NCI-H345 treated with DMSO at 0.1 percent for 48 hours (cell line): ENCODE results near the gene PPP2R5E.

ENCODE experiments used
- DNase-seq: peaks from one replicate; lab custom pipeline; 2025; ENCODE audit not compliant: unreplicated experiment; lab: John Stamatoyannopoulos, UW

The PPP2R5E gene

DNA sequence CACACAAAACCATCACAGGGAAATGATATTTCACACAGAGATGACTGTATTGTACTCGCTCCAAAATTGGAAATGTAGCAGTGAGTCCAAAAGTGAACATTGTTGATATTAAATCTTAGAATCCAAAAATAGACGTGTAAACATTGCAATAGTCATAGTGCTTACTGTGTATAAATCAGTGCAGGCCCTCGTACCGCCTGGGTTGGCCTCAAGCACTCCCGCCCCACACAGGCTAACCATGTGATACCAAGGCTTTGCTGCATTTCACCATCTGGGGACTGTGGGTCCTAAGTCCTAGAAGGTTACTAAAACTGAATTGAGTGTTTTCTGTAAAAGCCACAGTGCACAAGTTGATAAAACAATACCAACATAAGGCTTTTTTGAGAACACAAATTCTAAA, 107.3 kb downstream of the PPP2R5E start:
- DNase-seq = no peak

DNA sequence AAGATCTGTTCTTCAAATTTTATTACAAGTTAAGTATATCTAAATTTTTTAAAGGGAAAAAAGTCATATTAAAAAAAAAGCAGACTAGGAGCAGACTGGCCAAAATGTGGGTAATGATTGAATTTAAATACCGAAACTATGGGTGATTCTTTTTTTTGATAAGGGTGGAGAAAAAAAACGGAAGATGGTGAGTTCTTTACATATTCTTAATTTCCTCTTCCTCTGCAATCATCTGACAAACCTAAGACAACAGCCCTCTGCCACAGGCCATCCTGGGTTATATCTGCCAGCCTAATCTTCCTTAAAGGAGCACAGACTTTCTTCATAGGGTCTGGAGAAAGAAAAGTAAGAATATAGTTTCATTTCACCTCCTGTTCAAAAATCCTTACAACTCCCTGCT, 108.0 kb downstream of the PPP2R5E start:
- no peak for DNase-seq

DNA sequence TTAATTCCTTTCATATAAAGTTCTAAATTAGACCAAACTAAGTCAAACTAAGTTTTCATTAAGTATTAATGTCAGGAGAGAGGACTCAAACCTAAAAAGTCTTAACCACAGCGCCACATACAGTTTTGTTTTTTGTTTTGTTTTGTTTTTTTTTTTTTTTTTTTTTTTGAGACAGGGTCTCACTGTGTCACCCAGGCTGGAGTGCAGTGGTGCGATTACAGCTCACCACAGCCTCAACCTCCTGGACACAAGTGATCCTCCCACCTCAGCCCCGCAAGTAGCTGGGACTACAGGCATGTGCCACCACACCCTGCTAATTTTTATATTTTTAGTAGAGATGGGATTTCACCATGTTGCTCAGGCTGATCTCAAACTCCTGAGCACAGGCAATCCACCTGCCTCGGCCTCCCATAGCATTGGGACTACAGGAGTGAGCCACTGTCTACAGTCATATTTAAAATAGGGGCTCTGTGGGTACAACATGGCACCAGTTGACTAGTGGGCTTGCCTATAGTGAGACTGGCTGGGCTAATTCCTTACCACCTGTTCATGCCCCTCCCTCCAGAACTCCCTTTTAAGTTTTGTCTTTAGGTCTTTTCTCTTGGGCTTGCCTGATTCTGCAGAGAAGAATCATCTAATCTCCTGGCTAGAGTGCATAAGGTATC, 110.2 kb downstream of the PPP2R5E start:
- DNase-seq = no peak

DNA sequence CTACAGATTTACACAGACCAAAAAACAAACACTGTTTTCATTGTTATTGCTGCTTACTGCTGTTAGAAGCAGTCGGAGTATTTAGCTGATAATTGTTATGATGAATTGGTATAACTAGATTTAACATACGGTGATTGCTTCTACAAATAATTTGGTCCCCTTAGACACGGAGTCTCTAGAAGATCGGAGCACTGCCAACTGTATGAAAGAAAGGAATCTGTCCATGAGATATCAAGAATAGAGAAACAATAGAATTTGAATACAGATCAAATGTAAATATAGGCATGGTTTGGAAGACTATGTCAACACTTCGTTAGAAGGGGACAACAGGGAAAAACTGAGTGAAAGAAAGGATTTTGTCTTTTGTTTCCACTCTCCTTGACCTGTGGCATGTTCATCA, 110.9 kb downstream of the PPP2R5E start:
- peak; percentile 37 for DNase-seq

DNA sequence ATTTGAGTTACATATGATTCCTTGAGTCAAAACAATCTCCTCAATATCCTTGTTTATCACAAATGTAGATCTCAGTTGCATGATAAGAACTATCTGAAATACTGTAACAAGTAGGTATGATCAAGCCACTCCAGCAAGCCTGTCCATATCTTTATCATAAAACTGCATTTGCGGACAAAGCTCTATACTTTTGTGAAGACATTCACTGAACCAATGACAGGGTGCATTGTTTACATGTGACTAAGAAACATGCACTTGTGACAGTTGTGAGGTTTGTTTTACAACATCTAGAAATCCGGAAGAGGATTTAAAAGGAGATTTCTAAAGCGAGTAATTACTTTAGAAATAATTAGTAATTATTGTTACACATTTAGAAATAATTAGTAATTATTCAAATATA, 111.7 kb downstream of the PPP2R5E start:
- no peak for DNase-seq

DNA sequence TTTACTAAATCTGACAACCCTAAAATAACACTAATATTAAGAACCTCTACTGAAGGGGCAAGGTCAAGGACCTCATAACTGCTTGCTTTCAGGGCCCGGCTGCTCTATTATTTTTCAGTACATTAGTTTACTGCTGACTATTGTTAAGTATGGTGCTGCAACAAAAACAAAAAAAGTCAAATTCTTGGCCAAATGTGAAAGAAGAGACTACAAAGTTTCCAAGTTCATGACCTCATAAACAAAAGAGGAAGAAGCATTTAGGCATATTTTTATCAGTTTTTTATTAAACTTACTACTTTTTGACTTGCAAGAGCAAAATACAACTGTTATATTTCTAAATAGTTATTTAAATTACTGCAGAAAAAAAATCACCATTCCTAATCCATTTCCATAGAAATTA, 114.7 kb downstream of the PPP2R5E start:
- no peak for DNase-seq

DNA sequence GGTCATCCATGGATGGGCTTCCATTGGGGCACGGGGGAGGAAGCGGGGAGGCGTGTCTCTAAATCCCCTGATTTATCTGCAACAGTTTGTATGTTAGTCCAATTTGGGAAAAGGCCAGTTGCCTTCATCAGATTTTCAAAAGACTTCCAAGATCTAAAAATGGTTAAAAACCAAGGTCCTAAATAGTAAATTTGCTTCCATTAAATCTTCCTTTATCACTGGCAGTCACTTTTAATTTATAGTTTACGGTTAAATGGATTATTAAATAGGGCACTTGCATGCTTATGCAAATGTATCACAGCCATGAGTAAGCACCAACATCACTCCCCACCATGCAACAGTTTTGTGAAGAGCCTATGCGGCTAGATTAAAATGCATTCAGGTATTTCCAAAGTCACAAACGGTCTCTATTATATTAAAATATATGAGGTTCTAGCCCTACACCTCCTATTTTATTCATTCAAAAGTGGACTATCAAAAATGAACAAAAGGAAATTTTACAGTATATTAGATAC, 116.3 kb downstream of the PPP2R5E start:
- DNase-seq = no peak

DNA sequence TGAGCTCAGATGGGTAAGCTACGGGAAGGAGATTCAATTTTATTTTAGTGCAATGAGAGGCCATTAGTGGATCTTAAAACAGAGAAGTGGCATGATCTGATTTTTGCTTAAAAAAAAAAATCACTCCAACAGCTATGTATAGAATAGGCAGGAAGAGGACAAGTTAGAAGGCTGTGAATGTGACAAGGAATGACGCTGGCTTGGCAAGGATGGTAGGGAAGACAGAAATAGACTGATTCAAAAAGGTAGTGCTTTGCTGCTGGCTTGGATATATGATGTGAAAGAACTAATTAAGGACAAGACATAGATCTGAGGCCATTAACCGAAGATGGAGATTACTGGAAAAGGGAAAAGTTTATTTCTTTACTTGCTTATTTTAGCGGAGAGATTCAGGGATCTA, 119.3 kb downstream of the PPP2R5E start:
- DNase-seq = no peak

DNA sequence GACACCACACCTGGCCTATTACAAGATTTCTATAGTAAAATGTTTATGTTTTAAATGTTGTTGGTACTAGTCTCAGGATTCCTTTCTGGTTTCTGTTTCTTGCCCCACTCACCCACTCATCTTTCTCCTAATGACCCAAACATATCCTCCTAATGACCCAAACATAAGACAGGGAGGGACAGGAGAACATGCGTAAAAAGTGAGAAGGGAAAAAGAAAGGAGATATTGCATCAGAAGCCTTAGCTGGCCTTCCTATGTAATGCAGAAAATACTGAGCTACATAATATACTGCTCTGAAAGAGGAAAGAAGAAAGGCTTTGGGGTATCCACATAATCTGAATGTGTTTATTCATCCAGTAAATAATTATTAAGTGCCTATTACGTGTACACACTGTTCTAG, 119.8 kb downstream of the PPP2R5E start:
- DNase-seq = no peak

DNA sequence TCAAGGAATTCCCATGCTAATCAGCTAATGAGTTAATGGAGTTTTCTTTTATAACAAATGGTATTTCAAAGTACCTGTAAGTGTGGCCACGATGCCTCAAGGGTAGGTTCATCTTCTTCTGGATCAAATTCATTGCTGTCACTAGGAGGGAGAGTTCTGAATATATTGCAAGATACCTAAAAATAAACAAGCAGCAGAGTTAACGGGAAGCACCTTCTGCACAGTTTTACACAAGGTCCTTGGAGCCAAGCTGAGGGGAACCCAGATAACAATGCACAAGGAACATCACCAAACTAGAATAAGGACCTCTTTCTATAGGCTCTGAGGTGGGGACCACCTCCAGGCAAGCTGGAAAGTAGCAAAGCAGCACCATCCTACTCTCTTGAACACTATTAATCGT, 121.3 kb downstream of the PPP2R5E start:
- no peak for DNase-seq

DNA sequence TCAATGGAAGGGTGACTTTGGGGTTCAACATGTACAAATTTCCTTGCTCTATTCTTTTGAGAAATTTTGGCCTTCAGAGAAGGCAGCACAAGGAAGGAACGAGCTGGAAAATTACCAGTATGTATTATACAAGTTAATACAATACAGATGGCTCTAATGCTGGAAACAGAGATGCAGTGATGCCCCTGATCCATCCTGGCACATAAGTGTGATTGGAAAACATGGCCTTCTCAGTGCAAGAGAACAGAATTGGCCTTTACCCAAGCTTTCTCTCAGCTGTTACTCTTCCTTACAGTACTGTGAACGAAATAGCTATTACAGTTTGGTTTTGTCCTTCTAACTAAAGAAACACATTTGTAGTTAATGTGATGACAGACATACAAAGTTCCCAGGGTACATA, 122.0 kb downstream of the PPP2R5E start:
- no peak for DNase-seq

DNA sequence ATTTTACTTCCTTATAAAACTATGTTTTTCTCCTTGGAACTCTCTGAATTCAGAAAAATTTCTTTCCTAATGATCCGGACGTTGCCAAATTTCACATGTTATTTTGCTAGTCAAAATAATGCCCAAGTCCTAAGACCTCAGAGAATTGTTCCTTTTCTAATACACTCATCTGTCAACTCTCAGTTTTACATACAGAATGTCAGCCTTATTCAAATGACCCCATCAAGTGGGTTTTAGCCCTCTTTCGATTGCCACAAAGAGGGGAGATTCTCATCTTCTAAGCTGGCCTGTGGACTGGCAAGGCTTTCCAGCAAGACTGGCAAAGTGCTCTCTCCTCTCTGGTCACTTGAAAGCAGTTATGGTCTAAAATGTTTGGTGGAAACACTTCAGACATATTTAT, 125.2 kb downstream of the PPP2R5E start:
- no peak for DNase-seq

DNA sequence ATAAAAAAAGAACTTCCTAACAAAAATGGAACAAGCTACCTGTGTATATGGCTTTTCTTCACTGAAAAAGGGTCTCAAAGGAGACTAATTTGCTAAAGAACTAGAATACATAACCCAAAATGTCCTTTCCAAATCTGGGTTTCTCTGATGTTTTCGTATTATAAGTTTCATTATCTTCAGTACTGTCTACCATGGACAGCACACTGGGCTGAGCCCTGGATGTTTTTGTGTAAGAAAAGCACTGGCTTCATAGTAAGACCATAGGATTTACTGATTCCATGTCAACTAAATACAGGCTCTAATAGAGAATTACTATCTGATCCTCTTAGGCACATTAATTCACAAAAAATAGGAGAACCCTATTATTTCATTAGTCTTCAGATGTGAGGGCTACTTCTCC, 130.2 kb downstream of the PPP2R5E start:
- no peak for DNase-seq

DNA sequence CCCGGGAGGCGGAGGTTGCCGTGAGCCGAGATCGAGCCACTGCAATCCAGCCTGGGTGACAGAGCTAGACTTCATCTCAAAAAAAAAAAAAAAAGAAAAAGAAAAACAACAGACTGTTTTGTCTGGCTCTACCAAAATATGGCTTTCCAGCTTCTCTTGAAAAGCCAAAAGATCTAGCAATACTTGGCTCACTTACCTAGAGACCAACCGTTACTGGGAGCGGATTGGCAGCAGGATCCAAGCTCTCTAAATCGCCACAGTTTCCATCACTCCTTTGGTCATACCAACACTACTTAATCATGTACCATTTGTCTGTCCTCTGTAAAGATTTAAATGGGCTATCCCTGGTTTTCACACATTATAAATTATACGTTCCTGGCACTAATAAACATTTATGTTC, 136.8 kb downstream of the PPP2R5E start:
- DNase-seq = no peak

DNA sequence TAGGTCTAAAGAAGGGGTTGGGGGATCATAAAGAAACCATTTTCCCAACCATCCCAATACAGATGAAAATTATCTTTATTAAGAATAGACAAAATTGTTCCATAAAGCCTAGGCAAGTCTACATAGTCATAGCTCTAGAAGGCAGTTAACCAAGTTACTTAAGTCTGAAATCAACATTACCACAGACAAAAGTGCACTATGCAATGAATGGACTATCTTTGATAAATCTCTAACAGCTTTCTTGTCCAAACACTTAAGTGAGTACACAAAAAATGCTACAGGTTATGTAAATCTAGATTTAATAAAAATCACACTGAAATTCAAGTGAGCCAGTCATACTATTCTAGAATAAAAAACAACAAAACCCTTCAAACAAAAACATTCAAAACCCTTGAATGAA, 137.5 kb downstream of the PPP2R5E start:
- no peak for DNase-seq

DNA sequence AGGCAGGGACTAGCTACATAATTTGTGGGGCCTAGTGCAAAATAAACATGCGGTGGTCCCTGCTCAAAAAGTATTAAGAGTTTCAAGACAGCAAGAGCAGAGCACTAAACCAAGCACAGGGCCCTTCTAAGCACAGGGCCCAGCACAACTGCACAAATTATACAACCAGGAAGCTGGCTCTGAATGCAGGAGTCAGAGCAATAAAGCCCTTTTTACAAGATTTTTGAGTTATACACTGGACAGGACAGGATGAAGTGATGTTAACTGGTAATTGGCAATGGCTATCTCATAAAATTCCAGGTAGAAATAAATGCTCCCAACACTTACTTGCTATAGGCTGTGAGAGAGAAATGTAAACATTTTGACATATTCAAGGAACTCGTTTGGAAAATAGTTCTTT, 138.3 kb downstream of the PPP2R5E start:
- DNase-seq = no peak

DNA sequence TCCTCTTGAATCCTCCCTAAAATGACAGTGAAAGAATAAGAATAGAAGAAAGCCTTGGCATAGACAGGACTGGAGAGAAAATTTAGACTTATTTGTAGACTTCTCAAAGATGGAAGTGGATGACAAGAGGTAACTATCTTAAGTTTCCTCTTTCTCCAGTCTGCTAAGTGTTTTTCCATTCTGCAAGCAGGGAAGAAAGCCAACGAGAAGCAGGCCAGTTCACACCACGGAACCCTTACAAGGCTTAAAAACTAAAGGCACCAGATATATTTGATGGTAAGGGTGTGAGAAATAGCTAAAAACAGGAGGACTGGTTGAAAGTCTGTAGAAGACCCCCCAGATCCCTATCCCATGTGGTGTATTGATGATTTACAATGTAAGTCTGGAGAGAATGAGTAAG, 141.5 kb downstream of the PPP2R5E start:
- DNase-seq = no peak

DNA sequence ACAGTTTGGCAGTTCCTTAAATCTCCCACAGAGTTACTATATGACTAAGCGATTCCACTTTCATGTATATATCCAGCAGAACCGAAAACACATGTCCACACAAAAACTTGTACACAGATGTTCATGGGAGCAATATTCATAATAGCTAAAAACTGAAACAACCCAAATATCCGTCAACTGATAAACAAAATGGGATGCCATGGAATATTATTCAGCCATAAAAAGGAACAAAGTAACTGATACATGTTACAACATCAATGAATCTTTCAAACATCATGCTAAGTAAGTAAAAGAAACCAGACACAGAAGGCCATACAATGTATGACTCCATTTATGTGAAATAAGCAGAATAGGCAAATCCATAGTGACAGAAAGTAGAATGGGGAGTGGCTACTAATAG, 144.2 kb downstream of the PPP2R5E start:
- DNase-seq = no peak

DNA sequence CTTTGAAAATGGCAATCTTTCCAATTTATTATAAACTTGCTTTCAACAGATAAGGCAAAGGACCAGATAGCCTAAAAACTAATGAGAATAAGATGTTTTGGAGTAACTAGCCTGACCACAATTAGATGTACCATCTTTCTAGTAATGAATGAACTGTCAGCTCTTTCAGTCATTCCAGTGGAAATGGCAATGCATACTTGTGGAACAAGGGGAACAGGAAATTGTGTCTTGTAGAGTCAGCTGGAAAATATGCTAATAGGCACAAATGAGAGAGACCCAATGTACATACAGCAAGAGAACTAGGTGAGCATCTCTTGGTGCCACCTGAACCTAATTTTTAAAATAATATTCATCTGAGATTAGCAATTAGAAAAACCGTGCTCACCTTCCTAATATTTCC, 148.3 kb downstream of the PPP2R5E start:
- DNase-seq = no peak

DNA sequence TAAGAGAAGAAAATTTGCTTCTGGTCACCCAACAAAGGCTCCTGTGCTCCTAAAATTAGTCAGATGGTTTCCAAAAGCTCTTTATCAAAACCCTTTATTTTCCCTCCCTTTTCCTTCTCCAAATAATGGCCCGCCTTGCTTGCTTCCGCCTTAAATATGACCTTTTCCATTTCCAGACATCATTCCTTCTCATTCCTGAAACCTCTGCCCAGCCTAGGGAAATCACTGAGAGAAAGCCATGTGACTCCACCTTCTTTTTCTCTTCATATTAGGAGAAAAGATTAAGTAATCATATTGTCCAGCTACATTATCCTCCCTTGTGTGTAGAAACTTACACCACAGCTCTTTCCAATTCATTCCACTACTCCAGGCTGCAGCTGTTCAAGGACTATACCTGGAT, 148.7 kb downstream of the PPP2R5E start:
- DNase-seq = no peak

DNA sequence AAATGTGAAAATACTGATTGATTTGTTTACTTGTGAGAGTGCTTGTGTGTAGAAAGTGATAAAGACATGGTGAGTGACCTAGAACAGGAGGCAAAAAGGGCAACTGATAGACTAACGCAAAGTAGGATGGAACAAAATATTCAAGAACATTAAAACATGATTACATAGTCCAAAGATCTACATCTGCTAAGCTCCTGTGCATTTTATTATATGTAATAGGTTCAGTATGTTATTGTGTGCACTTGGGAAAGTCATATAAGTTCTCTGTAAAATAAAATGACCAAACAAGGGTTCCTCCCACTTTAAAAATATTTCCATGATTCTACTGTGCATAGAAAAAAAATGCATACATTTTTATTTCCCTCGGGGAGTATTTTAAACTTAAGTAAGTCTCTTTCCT, 150.2 kb downstream of the PPP2R5E start:
- DNase-seq = no peak

DNA sequence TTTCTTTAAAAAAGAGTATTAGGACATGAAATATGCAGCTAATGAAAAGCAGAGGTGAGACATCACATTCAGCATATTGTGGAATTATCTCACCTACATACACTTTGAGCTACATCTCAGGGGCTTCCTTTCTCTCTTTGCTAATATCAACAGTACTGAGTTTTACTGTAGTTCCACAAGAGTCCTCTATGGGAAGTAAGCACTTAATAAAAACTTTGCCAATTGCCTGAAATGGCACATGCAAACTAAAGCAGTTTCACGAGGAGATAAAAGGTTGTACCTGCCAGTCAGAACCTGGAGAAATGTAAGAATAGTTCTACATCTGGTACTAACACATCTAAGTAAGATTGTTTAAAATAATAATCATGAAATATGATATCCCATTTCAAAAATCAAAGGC, 150.9 kb downstream of the PPP2R5E start:
- DNase-seq = no peak

DNA sequence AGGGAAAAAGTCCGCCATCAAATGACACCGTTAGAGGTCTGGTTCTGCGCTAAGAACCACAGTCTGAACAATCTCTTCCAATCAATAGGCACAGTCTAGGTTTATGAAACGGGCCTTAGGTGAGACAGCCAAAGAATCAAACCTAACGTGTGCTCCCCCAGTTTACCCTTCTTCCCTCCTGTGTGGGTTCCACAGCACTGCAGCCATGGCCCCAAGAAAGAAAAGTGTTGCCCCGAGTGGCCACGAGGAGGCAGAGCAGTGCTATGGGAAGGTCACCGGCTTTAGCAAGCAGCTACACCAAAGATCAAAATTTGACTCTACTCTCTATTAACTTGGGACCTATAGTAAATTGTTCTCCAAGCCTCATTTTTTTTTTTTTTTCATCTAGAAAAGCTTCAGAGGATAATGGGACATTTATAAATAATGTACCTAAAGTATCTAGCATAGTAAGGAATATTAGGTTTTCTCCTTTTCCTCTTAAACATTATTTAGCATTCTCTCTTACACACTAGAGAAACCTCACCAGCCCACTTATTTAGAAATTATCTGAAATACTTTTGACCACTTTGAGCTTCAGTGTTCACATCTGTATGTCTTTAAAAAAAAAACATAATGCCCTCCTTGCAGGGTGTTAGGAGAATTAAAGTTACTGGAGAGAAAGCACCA, 154.3 kb downstream of the PPP2R5E start:
- DNase-seq = peak; percentile 6
